Transverse colon (tissue), 4 donors: Measurements from ENCODE around the gene FRS3.

ENCODE experiments used
- CTCF ChIP-seq, 5 experiments: fragments of 200-600 bp in 3 of 5; fragments of 450-650 bp in 2 of 5; sonication (generic) in 3 of 5; IDR thresholded peaks; 1 replicate in 2 of 5; 2 replicates in 3 of 5; pipeline ENCODE4 v1.5.1; 2016 to 2017; ENCODE audit warnings: antibody characterized with exemption in 5 of 5, inconsistent platforms in 3 of 5, mild to moderate bottlenecking in 2 of 5, moderate library complexity in 1 of 5
- POLR2AphosphoS5 ChIP-seq, 3 donors: sonication (generic); formaldehyde crosslinking; IDR thresholded peaks; one replicate each; pipeline ENCODE4 v1.6.1; 2016; ENCODE audit warnings: antibody characterized with exemption in 3 of 3

- TF ChIP-seq CTCF (IDR thresholded peaks at IDR 0.05): no peak
- TF ChIP-seq POLR2AphosphoS5 (IDR thresholded peaks at IDR 0.05): no peak
These were observed 42.7 kb downstream of the FRS3 start for GRCh38 chr6:41736800-41737555.
